Measurements from ENCODE around the gene FAM83C. TPM values are rescaled to one million over a fixed set of nuclear protein-coding genes. Genes with fewer than 3 reads are reported as not detected.

FAM83C gene
- total RNA-seq (not detected in 2 replicates), polyA plus RNA-seq (not detected in 2 replicates), polyA minus RNA-seq (not detected in 2 replicates)
- total RNA-seq (2013), result not detected

GRCh38 chr20:35291654-35292503 lies at the start of gene FAM83C:
FAM83C (minus strand) TSS chr20:35292425; CDS start chr20:35292304, 121 bp downstream.
- Mint-ChIP-seq H3K4me1 (no peaks in the 10 kb centered on the region), H3K4me3 (no peak within 1 kb of the TSS), H3K27me3 (peaks cover 24% of the 10 kb centered on the region), H3K27ac (no peak within 1 kb of the TSS), H3K9me3 (ENCODE audit: insufficient read depth) (no peaks in the 10 kb centered on the region)
- ATAC-seq (ENCODE audit: low read depth), result no peak
- no peak for DNase-seq
- no peak within 1 kb of the TSS for H2AFZ ChIP-seq (ENCODE audit: insufficient read depth, low read depth, low read length, poor library complexity, severe bottlenecking)
- H3K27me3 ChIP-seq (replicated peaks in 1 of 4; ENCODE audit: control extremely low read depth in 1 of 4, control insufficient read depth in 3 of 4, insufficient read depth in 4 of 4, low read length in 3 of 4), result peaks cover 0 to 12% (median 3%) of the 10 kb centered on the region in 4 experiments
- WGBS (ENCODE audit: insufficient coverage), result 89% methylated on average over 40 of the region's 40 CpGs
- no peaks in the 10 kb centered on the region for H3K36me3 ChIP-seq (replicated peaks in 1 of 2; ENCODE audit: control extremely low read depth in 1 of 2, control insufficient read depth in 1 of 2, extremely low read depth in 1 of 2, insufficient read depth in 2 of 2, low read length in 1 of 2)
- ChIA-PET CTCF (interaction anchor here (2.5 kb wide), 1 partner anchor 12 kb away, joined by 6 read pairs; no protein-coding TSS in a partner anchor), POLR2A (no interaction called here)
- H3K9ac ChIP-seq (ENCODE audit: low read length), result no peak within 1 kb of the TSS
- no peak within 1 kb of the TSS for H3K4me2 ChIP-seq (replicated peaks; ENCODE audit: low read depth, low read length, poor library complexity, severe bottlenecking)
- TF ChIP-seq CTCF (IDR thresholded peaks at IDR 0.05), result no peak
- no peak for TF ChIP-seq EZH2 (IDR thresholded peaks at IDR 0.05; ENCODE audit: borderline replicate concordance, insufficient read depth, low read depth, low read length, poor library complexity, severe bottlenecking)
- no peaks in the 10 kb centered on the region for H4K20me1 ChIP-seq (ENCODE audit: control insufficient read depth, insufficient read depth, low read length, poor library complexity, severe bottlenecking)
- no peak within 1 kb of the TSS for H3K4me3 ChIP-seq (ENCODE audit: control extremely low read depth in 1 of 5, extremely low read depth in 1 of 5, insufficient read depth in 1 of 5, low read depth in 2 of 5, low read length in 4 of 5)
- H3K4me1 ChIP-seq (ENCODE audit: control insufficient read depth in 2 of 2, insufficient read depth in 2 of 2, low read length in 2 of 2), result no peaks in the 10 kb centered on the region
- no peak within 1 kb of the TSS for H3K27ac ChIP-seq (ENCODE audit: low read length in 2 of 2)
- H3K79me2 ChIP-seq (ENCODE audit: control insufficient read depth, insufficient read depth, low read length), result no peaks in the 10 kb centered on the region
- intact Hi-C loops (cut with micrococcal nuclease), result no loop called here
- no peaks in the 10 kb centered on the region for H3K9me3 ChIP-seq (ENCODE audit: control extremely low read depth in 1 of 3, control insufficient read depth in 2 of 3, insufficient read depth in 1 of 3, low read length in 2 of 3)
